K562 (cell line): Measurements from ENCODE around the gene RNF150. TPM values are rescaled to one million over a fixed set of nuclear protein-coding genes. Genes with fewer than 3 reads are reported as not detected.

Experiments used
- ATAC-seq: fragments of 200-7000 bp; cut with Tn5 transposase; 3 replicates; pipeline ENCODE4 v1.9.1; 2020; ENCODE audit warnings: moderate library complexity
- BruUV-seq: library from RNA; stranded (reverse); fragments of 400-500 nt; replicated peaks from 2 replicates; lab custom pipeline; 2021; lab: Mats Ljungman, UMichigan
- CTCF ChIA-PET: fragments of 300-600 bp; formaldehyde crosslinking; extraction: SDS; loops from one replicate; lab custom pipeline; 2021; ENCODE audit warnings: low intra/inter-chr PET ratio; lab: Yijun Ruan, JAX
- POLR2A ChIA-PET: fragments of 300-600, 350-650 bp; sonication (Branson Sonifier 250); formaldehyde crosslinking; extraction: SDS; loops from one replicate; lab custom pipeline; 2021; ENCODE audit warnings: antibody characterized with exemption, inconsistent platforms; lab: Yijun Ruan, JAX
- DNase-seq, 4 experiments: peaks; one replicate each; pipeline versions ENCODE4 v3.0.0 to v3.0.0-alpha.2; 2011 to 2018; ENCODE audit warnings: low spot score in 3 of 4, mixed read lengths in 3 of 4; ENCODE audit errors: extremely low read depth in 1 of 4
- FAIRE-seq: peaks from 2 replicates; lab custom pipeline; 2011; peaks lifted over from hg19 to GRCh38; lab: Jason Lieb, UNC
- H2AFZ ChIP-seq: 2 replicates; pipeline ENCODE4 v1.6.0; 2011; ENCODE audit warnings: low read depth, low read length, control low read depth, inconsistent platforms
- H3K27ac ChIP-seq: fragments of 200-600 bp; 3 replicates; pipeline ENCODE4 v1.8.0; 2011; ENCODE audit warnings: low read depth, mild to moderate bottlenecking, control low read depth, inconsistent platforms, low read length, moderate library complexity, mixed read lengths; ENCODE audit errors: extremely low read depth
- H3K27me3 ChIP-seq, 2 experiments: fragments of 300-600 bp in 1 of 2; 2 replicates in 1 of 2; 3 replicates in 1 of 2; pipeline versions ENCODE4 v1.6.0 to v1.8.0; 2011; ENCODE audit warnings: inconsistent platforms in 2 of 2, low read length in 2 of 2, mild to moderate bottlenecking in 1 of 2, mixed read lengths in 1 of 2, moderate library complexity in 1 of 2; ENCODE audit not compliant: control insufficient read depth in 2 of 2, insufficient read depth in 2 of 2
- H3K36me3 ChIP-seq: fragments of 300-600 bp; 3 replicates; pipeline ENCODE4 v1.8.0; 2011; ENCODE audit warnings: mild to moderate bottlenecking, low read length, inconsistent platforms; ENCODE audit not compliant: control insufficient read depth, insufficient read depth
- H3K4me1 ChIP-seq, 2 experiments: fragments of 200-600 bp in 1 of 2; replicated peaks in 1 of 2; 2 replicates in 1 of 2; 3 replicates in 1 of 2; pipeline versions ENCODE4 v1.5.1 to v1.8.0; 2011; ENCODE audit warnings: inconsistent platforms in 2 of 2, low read length in 2 of 2, mild to moderate bottlenecking in 1 of 2, mixed read lengths in 1 of 2, moderate library complexity in 1 of 2; ENCODE audit not compliant: control insufficient read depth in 2 of 2, insufficient read depth in 2 of 2
- H3K4me2 ChIP-seq: 2 replicates; pipeline ENCODE4 v1.6.1; 2011; ENCODE audit warnings: low read length, control low read depth, inconsistent platforms, mixed read lengths; ENCODE audit not compliant: insufficient read depth
- H3K4me3 ChIP-seq: fragments of 200-600 bp; sonication (generic), shearing (Covaris generic); 2 replicates; pipeline ENCODE4 v1.5.1; 2016; ENCODE audit warnings: control low read depth, inconsistent platforms
- H3K79me2 ChIP-seq: fragments of 200-600 bp; 3 replicates; pipeline ENCODE4 v1.8.0; 2011; ENCODE audit warnings: low read length, inconsistent platforms; ENCODE audit not compliant: control insufficient read depth, insufficient read depth
- H3K9ac ChIP-seq, 2 experiments: 2 replicates each; pipeline versions ENCODE4 v1.6.0 to v1.6.1; 2011; ENCODE audit warnings: low read depth in 2 of 2, low read length in 2 of 2, control low read depth in 1 of 2, inconsistent platforms in 1 of 2, mild to moderate bottlenecking in 1 of 2, mixed read lengths in 1 of 2; ENCODE audit not compliant: insufficient read depth in 1 of 2
- H3K9me1 ChIP-seq: one replicate; pipeline ENCODE4 v1.6.0; 2011; ENCODE audit warnings: inconsistent platforms, mild to moderate bottlenecking, low read length, moderate library complexity; ENCODE audit not compliant: control insufficient read depth, insufficient read depth
- H3K9me3 ChIP-seq: replicated peaks from 2 replicates; pipeline ENCODE4 v1.5.1; 2011; ENCODE audit warnings: low read depth, low read length, inconsistent platforms; ENCODE audit not compliant: control insufficient read depth, insufficient read depth
- H4K20me1 ChIP-seq: replicated peaks from 2 replicates; pipeline ENCODE4 v1.6.1; 2011; ENCODE audit warnings: low read length, inconsistent platforms, mixed read lengths; ENCODE audit not compliant: control insufficient read depth, insufficient read depth
- BACH1 ChIP-seq: fragments of 200-800 bp; sonication (Bioruptor generic); IDR thresholded peaks from 2 replicates; pipeline ENCODE4 v1.6.1; 2016; ENCODE audit warnings: missing genetic modification characterization, missing compliant biosample characterization
- BCL6 ChIP-seq: fragments of 250-450 bp; sonication (Bioruptor Pico); IDR thresholded peaks from 2 replicates; pipeline ENCODE4 v1.4.0; 2020
- EP300 ChIP-seq: IDR thresholded peaks from 2 replicates; pipeline ENCODE4 v1.6.1; 2012; ENCODE audit warnings: low read length, improper control_type of control experiment
- HOXB6 ChIP-seq: fragments of 250-450 bp; sonication (Bioruptor Pico); IDR thresholded peaks from 2 replicates; pipeline ENCODE4 v1.5.1; 2022; ENCODE audit warnings: mild to moderate bottlenecking, borderline replicate concordance
- IFI16 ChIP-seq: fragments of 250-450 bp; sonication (Bioruptor Pico); IDR thresholded peaks from 2 replicates; pipeline ENCODE4 v2.1.2; 2022; ENCODE audit warnings: mild to moderate bottlenecking, inconsistent platforms
- SAFB2 ChIP-seq: fragments of 200-400 bp; formaldehyde crosslinking; IDR thresholded peaks from 2 replicates; pipeline ENCODE4 v1.6.1; 2018; ENCODE audit warnings: borderline replicate concordance, low read length, low read depth, moderate library complexity; ENCODE audit not compliant: severe bottlenecking
- XRCC3 ChIP-seq: fragments of 450-650 bp; IDR thresholded peaks from 2 replicates; pipeline ENCODE4 v1.6.1; 2017; ENCODE audit warnings: mild to moderate bottlenecking, moderate library complexity
- ZNF3 ChIP-seq: fragments of 250-450 bp; sonication (Bioruptor Pico); IDR thresholded peaks from 2 replicates; pipeline ENCODE4 v1.5.0; 2021; ENCODE audit warnings: mild to moderate bottlenecking, moderate library complexity
- WGBS: fragments of 100-300 bp; shearing (Covaris generic); methylation state at CpG from one replicate; pipeline ENCODE4 v1.1.6; 2016; ENCODE audit warnings: low coverage, mixed read lengths; ENCODE audit not compliant: insufficient coverage; ENCODE audit errors: missing lambda C conversion rate; 5-methylcytosine and 5-hydroxymethylcytosine counted together
- in situ Hi-C: fragments of 300-500 bp; cut with MboI; formaldehyde crosslinking; loops from 4 replicates; pipeline ENCODE4 v1.15.0; 2018; ENCODE audit warnings: inconsistent platforms, mixed read lengths
- intact Hi-C: fragments of 100-400 bp; cut with micrococcal nuclease; formaldehyde crosslinking; loops from 2 replicates; pipeline ENCODE4 v1.14.2; 2022
- polyA plus RNA-seq, 8 experiments: library from polyadenylated mRNA; depleted of rRNA in 4 of 8; stranded (reverse) in 5 of 8; unstranded in 3 of 8; fragments of >200 nt; fragmentation: Nextera tagmentation in 2 of 8; fragmentation: Illumina TruSeq in 1 of 8; extraction: Ambion mirVana in 2 of 8; extraction: Trizol in 1 of 8; gene quantifications; 2 replicates each; pipeline versions ENCODE4 v1.2.1 to v1.2.3, GENCODE V29; 2011 to 2014; ENCODE audit warnings: inconsistent platforms in 1 of 8, missing spikeins in 1 of 8
- total RNA-seq, 7 experiments: library from RNA; depleted of rRNA in 6 of 7; stranded (reverse); fragments of >200 nt in 6 of 7; fragmentation: Illumina TruSeq in 2 of 7; extraction: Trizol in 2 of 7; gene quantifications; 2 replicates each; pipeline versions ENCODE4 v1.2.1 to v1.2.3, GENCODE V29; 2011 to 2021; ENCODE audit warnings: low replicate concordance in 1 of 7
- TF ChIP-seq, protein P1 (sequence below): fragments of 250-450 bp; sonication (Bioruptor Pico); IDR thresholded peaks from 2 replicates; pipeline ENCODE4 v1.4.0; 2020
- TF ChIP-seq, protein P2 (sequence below): fragments of 450-650 bp; IDR thresholded peaks from 2 replicates; pipeline ENCODE4 v1.6.1; 2016; ENCODE audit warnings: low read depth

The RNF150 gene
- total and polyA plus RNA-seq, 9 of the 15 experiments (the other 6 are each of a cell fraction or from before 2014, with no cell fraction given) = 0.09 TPM; not detected in 8

DNA sequence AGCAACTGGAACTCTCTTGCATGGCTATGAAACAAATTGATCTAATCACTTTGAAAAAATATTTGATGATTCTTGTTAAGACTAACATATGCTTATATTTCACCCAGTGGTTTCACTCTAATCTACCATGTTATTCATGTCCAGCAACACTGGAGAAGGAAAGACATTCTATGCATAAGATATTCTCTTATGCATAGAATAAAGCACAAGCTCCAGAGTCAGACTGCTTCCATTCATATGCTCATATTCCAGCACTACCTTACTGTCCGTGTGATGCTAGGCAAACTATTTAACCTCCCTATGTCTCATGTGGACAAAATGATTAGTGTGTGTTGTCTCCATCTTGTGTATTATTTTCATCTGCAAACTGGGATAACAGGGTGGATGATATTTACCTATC, 124.1 kb downstream of the RNF150 start:
- POLR2A ChIA-PET = no interaction called here
- TF ChIP-seq XRCC3 (no peak), SAFB2 (no peak), BACH1 (tag) (no peak), IFI16 (CRISPR knock-in tag) (no peak), BCL6 (no peak), EP300 (no peak), ZNF3 (CRISPR knock-in tag) (no peak), HOXB6 (CRISPR knock-in tag) (no peak)
- TF ChIP-seq, protein P1, sequence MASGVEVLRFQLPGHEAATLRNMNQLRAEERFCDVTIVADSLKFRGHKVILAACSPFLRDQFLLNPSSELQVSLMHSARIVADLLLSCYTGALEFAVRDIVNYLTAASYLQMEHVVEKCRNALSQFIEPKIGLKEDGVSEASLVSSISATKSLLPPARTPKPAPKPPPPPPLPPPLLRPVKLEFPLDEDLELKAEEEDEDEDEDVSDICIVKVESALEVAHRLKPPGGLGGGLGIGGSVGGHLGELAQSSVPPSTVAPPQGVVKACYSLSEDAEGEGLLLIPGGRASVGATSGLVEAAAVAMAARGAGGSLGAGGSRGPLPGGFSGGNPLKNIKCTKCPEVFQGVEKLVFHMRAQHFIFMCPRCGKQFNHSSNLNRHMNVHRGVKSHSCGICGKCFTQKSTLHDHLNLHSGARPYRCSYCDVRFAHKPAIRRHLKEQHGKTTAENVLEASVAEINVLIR (CRISPR knock-in tag) = no peak
- TF ChIP-seq, protein P2, sequence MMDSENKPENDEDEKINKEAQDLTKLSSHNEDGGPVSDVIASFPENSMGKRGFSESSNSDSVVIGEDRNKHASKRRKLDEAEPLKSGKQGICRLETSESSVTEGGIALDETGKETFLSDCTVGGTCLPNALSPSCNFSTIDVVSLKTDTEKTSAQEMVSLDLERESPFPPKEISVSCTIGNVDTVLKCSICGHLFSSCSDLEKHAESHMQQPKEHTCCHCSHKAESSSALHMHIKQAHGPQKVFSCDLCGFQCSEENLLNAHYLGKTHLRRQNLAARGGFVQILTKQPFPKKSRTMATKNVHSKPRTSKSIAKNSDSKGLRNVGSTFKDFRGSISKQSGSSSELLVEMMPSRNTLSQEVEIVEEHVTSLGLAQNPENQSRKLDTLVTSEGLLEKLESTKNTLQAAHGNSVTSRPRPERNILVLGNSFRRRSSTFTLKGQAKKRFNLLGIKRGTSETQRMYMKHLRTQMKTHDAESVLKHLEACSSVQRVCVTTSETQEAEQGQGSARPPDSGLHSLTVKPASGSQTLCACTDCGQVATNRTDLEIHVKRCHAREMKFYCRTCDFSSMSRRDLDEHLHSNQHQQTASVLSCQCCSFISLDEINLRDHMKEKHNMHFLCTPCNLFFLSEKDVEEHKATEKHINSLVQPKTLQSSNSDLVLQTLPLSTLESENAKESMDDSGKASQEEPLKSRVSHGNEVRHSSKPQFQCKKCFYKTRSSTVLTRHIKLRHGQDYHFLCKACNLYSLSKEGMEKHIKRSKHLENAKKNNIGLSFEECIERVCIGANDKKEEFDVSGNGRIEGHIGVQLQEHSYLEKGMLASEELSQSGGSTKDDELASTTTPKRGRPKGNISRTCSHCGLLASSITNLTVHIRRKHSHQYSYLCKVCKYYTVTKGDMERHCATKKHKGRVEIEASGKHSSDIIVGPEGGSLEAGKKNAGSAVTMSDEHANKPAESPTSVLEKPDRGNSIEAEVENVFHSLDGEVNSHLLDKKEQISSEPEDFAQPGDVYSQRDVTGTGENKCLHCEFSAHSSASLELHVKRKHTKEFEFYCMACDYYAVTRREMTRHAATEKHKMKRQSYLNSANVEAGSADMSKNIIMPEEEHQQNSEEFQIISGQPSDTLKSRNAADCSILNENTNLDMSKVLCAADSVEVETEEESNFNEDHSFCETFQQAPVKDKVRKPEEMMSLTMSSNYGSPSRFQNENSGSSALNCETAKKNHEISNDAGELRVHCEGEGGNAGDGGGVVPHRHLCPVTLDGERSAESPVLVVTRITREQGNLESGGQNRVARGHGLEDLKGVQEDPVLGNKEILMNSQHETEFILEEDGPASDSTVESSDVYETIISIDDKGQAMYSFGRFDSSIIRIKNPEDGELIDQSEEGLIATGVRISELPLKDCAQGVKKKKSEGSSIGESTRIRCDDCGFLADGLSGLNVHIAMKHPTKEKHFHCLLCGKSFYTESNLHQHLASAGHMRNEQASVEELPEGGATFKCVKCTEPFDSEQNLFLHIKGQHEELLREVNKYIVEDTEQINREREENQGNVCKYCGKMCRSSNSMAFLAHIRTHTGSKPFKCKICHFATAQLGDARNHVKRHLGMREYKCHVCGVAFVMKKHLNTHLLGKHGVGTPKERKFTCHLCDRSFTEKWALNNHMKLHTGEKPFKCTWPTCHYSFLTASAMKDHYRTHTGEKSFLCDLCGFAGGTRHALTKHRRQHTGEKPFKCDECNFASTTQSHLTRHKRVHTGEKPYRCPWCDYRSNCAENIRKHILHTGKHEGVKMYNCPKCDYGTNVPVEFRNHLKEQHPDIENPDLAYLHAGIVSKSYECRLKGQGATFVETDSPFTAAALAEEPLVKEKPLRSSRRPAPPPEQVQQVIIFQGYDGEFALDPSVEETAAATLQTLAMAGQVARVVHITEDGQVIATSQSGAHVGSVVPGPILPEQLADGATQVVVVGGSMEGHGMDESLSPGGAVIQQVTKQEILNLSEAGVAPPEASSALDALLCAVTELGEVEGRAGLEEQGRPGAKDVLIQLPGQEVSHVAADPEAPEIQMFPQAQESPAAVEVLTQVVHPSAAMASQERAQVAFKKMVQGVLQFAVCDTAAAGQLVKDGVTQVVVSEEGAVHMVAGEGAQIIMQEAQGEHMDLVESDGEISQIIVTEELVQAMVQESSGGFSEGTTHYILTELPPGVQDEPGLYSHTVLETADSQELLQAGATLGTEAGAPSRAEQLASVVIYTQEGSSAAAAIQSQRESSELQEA = no peak
- TF ChIP-seq, all 486 proteins: peak for 0
- Histone ChIP-seq H3K9me3 (no peaks in the 10 kb centered on the region), H3K9me1 (no peaks in the 10 kb centered on the region), H2AFZ (no peak overlapping the region), H3K36me3 (no peaks in the 10 kb centered on the region), H3K4me2 (no peak overlapping the region), H3K27me3 (no peaks in the 10 kb centered on the region), H3K27ac (no peak overlapping the region), H4K20me1 (no peaks in the 10 kb centered on the region), H3K79me2 (no peaks in the 10 kb centered on the region), H3K9ac (no peak overlapping the region), H3K4me1 (no peaks in the 10 kb centered on the region), H3K4me3 (no peak overlapping the region)
- no TSS peak for BruUV-seq
- WGBS = 0% methylated on average over 1 of the region's 1 CpG
- ATAC-seq (no peak), FAIRE-seq (no peak), DNase-seq (no peak)
- in situ Hi-C loops (no loop called here), intact Hi-C loops (no loop called here)
- CTCF ChIA-PET = no interaction called here
